Fibroblast of upper back skin (primary cell): Measurements from ENCODE around the gene SPTLC3.
"Not testable (repeated sequence)": the region's sequence is repeated elsewhere in the genome, so short reads cannot be mapped to it uniquely, and the experiment has no call there.

ENCODE experiments used
- DNase-seq: peaks from one replicate; pipeline ENCODE4 v3.0.0-alpha.2; 2013

Gene SPTLC3

GRCh38 chr20:13008761-13009681 lies at the start of gene SPTLC3:
Gene SPTLC3, plus strand, starts transcription at chr20:13008972. Its CDS starts 296 bp downstream, at chr20:13009268.
- DNase-seq = no peak

- DNase-seq = no peak
These were observed 47.0 kb upstream of the SPTLC3 start for GRCh38 chr20:12961725-12962124.

- no peak for DNase-seq
These were observed 45.9 kb upstream of the SPTLC3 start for GRCh38 chr20:12962895-12963294.

GRCh38 chr20:12963416-12963815 lies 45.4 kb upstream of the SPTLC3 start:
- no peak for DNase-seq

GRCh38 chr20:12965212-12965869 lies 43.4 kb upstream of the SPTLC3 start:
- DNase-seq = peak; percentile 5

GRCh38 chr20:12965870-12966251 lies 42.9 kb upstream of the SPTLC3 start:
- DNase-seq = no peak

- DNase-seq = peak; percentile 60
These were observed 42.2 kb upstream of the SPTLC3 start for GRCh38 chr20:12966468-12967085.

- DNase-seq = no peak
These were observed 40.8 kb upstream of the SPTLC3 start for GRCh38 chr20:12967932-12968331.

GRCh38 chr20:12968472-12968871 lies 40.3 kb upstream of the SPTLC3 start:
- DNase-seq = no peak

- DNase-seq = peak; percentile 8
These were observed 39.6 kb upstream of the SPTLC3 start for GRCh38 chr20:12969071-12969669.

- DNase-seq = peak; percentile 57
These were observed 38.4 kb upstream of the SPTLC3 start for GRCh38 chr20:12970372-12970821.

- DNase-seq = no peak
These were observed 32.8 kb upstream of the SPTLC3 start for GRCh38 chr20:12975833-12976608.

GRCh38 chr20:12976720-12977309 lies 32.0 kb upstream of the SPTLC3 start:
- no peak for DNase-seq

GRCh38 chr20:12977328-12978125 lies 31.2 kb upstream of the SPTLC3 start:
- no peak for DNase-seq

- DNase-seq = no peak
These were observed 30.7 kb upstream of the SPTLC3 start for GRCh38 chr20:12978126-12978394.

GRCh38 chr20:12978613-12979495 lies 29.9 kb upstream of the SPTLC3 start:
- DNase-seq = no peak

GRCh38 chr20:12979713-12980112 lies 29.1 kb upstream of the SPTLC3 start:
- DNase-seq = not testable (repeated sequence)

GRCh38 chr20:12982098-12982497 lies 26.7 kb upstream of the SPTLC3 start:
- DNase-seq = no peak

GRCh38 chr20:12984069-12984765 lies 24.6 kb upstream of the SPTLC3 start:
- peak; percentile 25 for DNase-seq

GRCh38 chr20:12984863-12985262 lies 23.9 kb upstream of the SPTLC3 start:
- DNase-seq = no peak
